ENCODE results near the gene DEDD2. TPM values are rescaled to one million over a fixed set of nuclear protein-coding genes. Genes with fewer than 3 reads are reported as not detected.
A peak's percentile ranks its signal among the peaks of the same experiment; 100 is the strongest.

Gene DEDD2
- total RNA-seq, 1 experiment from 2014 or later = 16.9 TPM

- peaks cover 38% of the 10 kb centered on the region for H3K4me1 ChIP-seq (replicated peaks)
- no peaks in the 10 kb centered on the region for H3K27me3 ChIP-seq (replicated peaks)
- peaks cover 37% of the 10 kb centered on the region for H3K36me3 ChIP-seq
- H3K27ac ChIP-seq = peak within 1 kb of the TSS; percentile 16; the same call in 1 of the 2 replicates
- peak; percentile 98 to 99 for DNase-seq (ENCODE audit: low read depth in 1 of 2, low spot score in 2 of 2)
- H3K9me3 ChIP-seq (replicated peaks) = no peaks in the 10 kb centered on the region; the same call in 1 of the 2 replicates
- H3K4me3 ChIP-seq = peak within 1 kb of the TSS; percentile 79
Measured at GRCh38 chr19:42242512-42243409, 25.3 kb upstream of the DEDD2 start, which contains the start of gene GSK3A. GSK3A (minus strand) TSS chr19:42242602; CDS start chr19:42242465, 137 bp downstream.

- H3K9me3 ChIP-seq (replicated peaks) = no peaks in the 10 kb centered on the region; the same call in 1 of the 2 replicates
- peak overlapping the region; percentile 16; the same call in 1 of the 2 replicates for H3K27ac ChIP-seq
- peaks cover 38% of the 10 kb centered on the region for H3K4me1 ChIP-seq (replicated peaks)
- peaks cover 35% of the 10 kb centered on the region for H3K36me3 ChIP-seq
- no peak for DNase-seq (ENCODE audit: low read depth in 1 of 2, low spot score in 2 of 2)
- no peaks in the 10 kb centered on the region for H3K27me3 ChIP-seq (replicated peaks)
- H3K4me3 ChIP-seq = peak overlapping the region; percentile 79
Measured at GRCh38 chr19:42242069-42242511, 24.6 kb upstream of the DEDD2 start.

- Histone ChIP-seq H3K36me3 (peaks cover 33% of the 10 kb centered on the region), H3K9me3 (replicated peaks) (no peaks in the 10 kb centered on the region; the same call in 1 of the 2 replicates), H3K27me3 (replicated peaks) (no peaks in the 10 kb centered on the region), H3K4me1 (replicated peaks) (peaks cover 32% of the 10 kb centered on the region), H3K27ac (no peak overlapping the region), H3K4me3 (peak overlapping the region; percentile 79)
- no peak for DNase-seq (ENCODE audit: low read depth in 1 of 2, low spot score in 2 of 2)
Measured at GRCh38 chr19:42241279-42241678, 23.8 kb upstream of the DEDD2 start.

GRCh38 chr19:42239544-42240220 lies 22.2 kb upstream of the DEDD2 start:
- no peaks in the 10 kb centered on the region for H3K27me3 ChIP-seq (replicated peaks)
- H3K4me1 ChIP-seq (replicated peaks) = peaks cover 23% of the 10 kb centered on the region
- H3K4me3 ChIP-seq = no peak overlapping the region
- H3K9me3 ChIP-seq (replicated peaks) = no peaks in the 10 kb centered on the region; the same call in 1 of the 2 replicates
- DNase-seq (ENCODE audit: low read depth in 1 of 2, low spot score in 2 of 2) = no peak
- H3K36me3 ChIP-seq = peaks cover 43% of the 10 kb centered on the region
- no peak overlapping the region for H3K27ac ChIP-seq

- Histone ChIP-seq H3K36me3 (peaks cover 75% of the 10 kb centered on the region), H3K4me1 (replicated peaks) (no peaks in the 10 kb centered on the region), H3K9me3 (replicated peaks) (no peaks in the 10 kb centered on the region; the same call in 1 of the 2 replicates), H3K27me3 (replicated peaks) (no peaks in the 10 kb centered on the region), H3K4me3 (no peak overlapping the region), H3K27ac (no peak overlapping the region)
- DNase-seq (ENCODE audit: low read depth in 1 of 2, low spot score in 2 of 2) = no peak
Measured at GRCh38 chr19:42235181-42235580, 17.7 kb upstream of the DEDD2 start.

GRCh38 chr19:42234364-42234763 lies 16.9 kb upstream of the DEDD2 start:
- DNase-seq (ENCODE audit: low read depth in 1 of 2, low spot score in 2 of 2) = no peak
- Histone ChIP-seq H3K27ac (no peak overlapping the region), H3K4me3 (no peak overlapping the region), H3K4me1 (replicated peaks) (no peaks in the 10 kb centered on the region), H3K27me3 (replicated peaks) (no peaks in the 10 kb centered on the region), H3K36me3 (peaks cover 75% of the 10 kb centered on the region), H3K9me3 (replicated peaks) (no peaks in the 10 kb centered on the region)

- Histone ChIP-seq H3K27ac (no peak overlapping the region), H3K9me3 (replicated peaks) (no peaks in the 10 kb centered on the region), H3K36me3 (peaks cover 77% of the 10 kb centered on the region), H3K27me3 (replicated peaks) (no peaks in the 10 kb centered on the region), H3K4me3 (no peak overlapping the region), H3K4me1 (replicated peaks) (no peaks in the 10 kb centered on the region)
- no peak for DNase-seq (ENCODE audit: low read depth in 1 of 2, low spot score in 2 of 2)
Measured at GRCh38 chr19:42233678-42234292, 16.3 kb upstream of the DEDD2 start.

GRCh38 chr19:42233106-42233505 lies 15.6 kb upstream of the DEDD2 start:
- H3K27ac ChIP-seq = no peak overlapping the region
- H3K9me3 ChIP-seq (replicated peaks) = no peaks in the 10 kb centered on the region
- no peaks in the 10 kb centered on the region for H3K4me1 ChIP-seq (replicated peaks)
- H3K36me3 ChIP-seq = peaks cover 83% of the 10 kb centered on the region
- H3K27me3 ChIP-seq (replicated peaks) = no peaks in the 10 kb centered on the region
- H3K4me3 ChIP-seq = no peak overlapping the region
- no peak for DNase-seq (ENCODE audit: low read depth in 1 of 2, low spot score in 2 of 2)

GRCh38 chr19:42232435-42232834 lies 15.0 kb upstream of the DEDD2 start:
- no peak overlapping the region for H3K4me3 ChIP-seq
- peaks cover 87% of the 10 kb centered on the region for H3K36me3 ChIP-seq
- no peak for DNase-seq (ENCODE audit: low read depth in 1 of 2, low spot score in 2 of 2)
- H3K27ac ChIP-seq = no peak overlapping the region
- no peaks in the 10 kb centered on the region for H3K9me3 ChIP-seq (replicated peaks)
- no peaks in the 10 kb centered on the region for H3K27me3 ChIP-seq (replicated peaks)
- no peaks in the 10 kb centered on the region for H3K4me1 ChIP-seq (replicated peaks)

GRCh38 chr19:42230571-42230970 lies 13.1 kb upstream of the DEDD2 start:
- H3K4me3 ChIP-seq = no peak overlapping the region
- no peak for DNase-seq (ENCODE audit: low read depth in 1 of 2, low spot score in 2 of 2)
- no peaks in the 10 kb centered on the region for H3K27me3 ChIP-seq (replicated peaks)
- H3K4me1 ChIP-seq (replicated peaks) = no peaks in the 10 kb centered on the region
- H3K27ac ChIP-seq = no peak overlapping the region
- H3K36me3 ChIP-seq = peaks cover 93% of the 10 kb centered on the region
- no peaks in the 10 kb centered on the region for H3K9me3 ChIP-seq (replicated peaks)

GRCh38 chr19:42229855-42230351 lies 12.4 kb upstream of the DEDD2 start:
- Histone ChIP-seq H3K27ac (no peak overlapping the region), H3K4me1 (replicated peaks) (no peaks in the 10 kb centered on the region), H3K4me3 (no peak overlapping the region), H3K27me3 (replicated peaks) (no peaks in the 10 kb centered on the region), H3K36me3 (peaks cover 93% of the 10 kb centered on the region), H3K9me3 (replicated peaks) (no peaks in the 10 kb centered on the region)
- no peak for DNase-seq (ENCODE audit: low read depth in 1 of 2, low spot score in 2 of 2)

GRCh38 chr19:42229301-42229854 lies 11.9 kb upstream of the DEDD2 start:
- Histone ChIP-seq H3K27ac (no peak overlapping the region), H3K4me3 (no peak overlapping the region), H3K36me3 (peaks cover 93% of the 10 kb centered on the region), H3K9me3 (replicated peaks) (no peaks in the 10 kb centered on the region), H3K27me3 (replicated peaks) (no peaks in the 10 kb centered on the region), H3K4me1 (replicated peaks) (no peaks in the 10 kb centered on the region)
- peak in 1 of 2 experiments; percentile 35 for DNase-seq (ENCODE audit: low read depth in 1 of 2, low spot score in 2 of 2)

GRCh38 chr19:42228641-42229040 lies 11.2 kb upstream of the DEDD2 start:
- Histone ChIP-seq H3K4me3 (no peak overlapping the region), H3K9me3 (replicated peaks) (no peaks in the 10 kb centered on the region), H3K27me3 (replicated peaks) (no peaks in the 10 kb centered on the region), H3K36me3 (peaks cover 89% of the 10 kb centered on the region), H3K27ac (no peak overlapping the region), H3K4me1 (replicated peaks) (no peaks in the 10 kb centered on the region)
- peak in 1 of 2 experiments; percentile 32 for DNase-seq (ENCODE audit: low read depth in 1 of 2, low spot score in 2 of 2)
